HG02981 (cell line): ENCODE results near the gene HOXB2.
"Not testable (repeated sequence)": the region's sequence is repeated elsewhere in the genome, so short reads cannot be mapped to it uniquely, and the experiment has no call there.

Experiments
- ATAC-seq: cut with Tn5 transposase; IDR thresholded peaks from one replicate; pipeline ENCODE4 v1.9.1; 2021; ENCODE audit warnings: mild to moderate bottlenecking, moderate library complexity; ENCODE audit not compliant: unreplicated experiment

The HOXB2 gene

DNA sequence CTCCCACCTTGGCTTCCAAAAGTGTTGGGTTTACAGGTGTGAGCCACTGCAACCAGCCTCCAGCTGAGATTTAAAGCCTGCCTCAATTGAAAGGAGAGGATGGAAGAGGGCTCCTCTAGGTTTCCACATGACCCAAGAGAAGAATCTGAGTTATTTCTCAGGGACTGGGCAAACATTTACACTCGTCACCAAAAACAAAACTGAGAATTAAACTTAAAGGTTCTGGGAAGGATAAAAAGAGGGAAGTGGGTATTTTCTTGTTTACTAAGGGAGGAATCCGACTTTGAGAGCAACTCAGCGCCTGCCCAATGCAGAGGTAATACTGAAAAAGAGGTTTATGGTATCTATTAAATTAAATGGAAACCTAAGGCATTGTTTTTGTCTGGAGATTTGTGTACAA lies 27.4 kb downstream of the HOXB2 start:
- no peak for ATAC-seq

DNA sequence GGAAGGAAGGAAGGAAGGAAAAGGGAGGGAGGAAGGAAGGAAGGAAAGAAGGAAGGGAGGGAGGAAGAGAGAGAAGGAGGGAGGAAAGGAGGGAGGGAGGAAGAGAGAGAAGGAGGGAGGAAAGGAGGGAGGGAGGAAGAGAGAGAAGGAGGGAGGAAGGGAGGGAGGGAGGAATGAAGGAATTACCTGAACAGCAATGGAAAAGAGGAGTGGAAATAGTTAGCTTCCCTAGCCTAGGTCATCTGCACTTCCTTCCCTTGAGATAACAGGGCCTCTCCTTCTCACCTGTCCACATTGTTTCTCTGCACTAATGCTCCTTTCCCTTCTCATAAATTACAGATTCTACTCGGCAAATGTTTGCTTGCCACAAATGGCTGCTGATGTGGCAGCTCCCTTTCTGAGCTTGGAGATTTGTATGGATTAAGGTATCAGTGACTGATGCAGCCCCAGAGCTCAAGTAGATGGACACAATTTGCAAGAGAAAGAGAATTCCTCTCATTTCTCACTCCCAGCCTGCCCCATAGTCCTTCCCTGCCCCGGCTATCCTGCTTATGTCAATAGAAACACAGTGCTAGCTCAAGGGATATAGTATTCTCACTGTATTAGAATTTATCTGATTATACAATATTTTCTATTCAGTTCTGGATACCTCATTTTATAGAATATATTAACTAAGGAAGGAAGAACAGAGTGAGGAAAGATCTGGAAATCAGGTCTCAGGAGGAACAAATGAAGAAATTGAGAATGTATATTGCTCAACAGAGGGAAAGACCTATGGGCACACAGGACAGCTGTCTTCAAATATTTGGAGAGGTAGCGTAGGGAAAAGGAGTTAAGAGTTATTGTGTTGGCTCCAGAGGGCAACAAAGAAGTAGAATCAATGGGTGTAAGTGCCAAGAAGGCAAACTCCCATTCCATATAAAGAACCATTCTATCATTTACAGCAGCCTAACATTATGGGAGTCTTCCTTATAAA lies 28.7 kb downstream of the HOXB2 start:
- ATAC-seq: no peak

- no peak for ATAC-seq
Observed at GRCh38 chr17:48514477-48514876, 30.4 kb downstream of the HOXB2 start.

DNA sequence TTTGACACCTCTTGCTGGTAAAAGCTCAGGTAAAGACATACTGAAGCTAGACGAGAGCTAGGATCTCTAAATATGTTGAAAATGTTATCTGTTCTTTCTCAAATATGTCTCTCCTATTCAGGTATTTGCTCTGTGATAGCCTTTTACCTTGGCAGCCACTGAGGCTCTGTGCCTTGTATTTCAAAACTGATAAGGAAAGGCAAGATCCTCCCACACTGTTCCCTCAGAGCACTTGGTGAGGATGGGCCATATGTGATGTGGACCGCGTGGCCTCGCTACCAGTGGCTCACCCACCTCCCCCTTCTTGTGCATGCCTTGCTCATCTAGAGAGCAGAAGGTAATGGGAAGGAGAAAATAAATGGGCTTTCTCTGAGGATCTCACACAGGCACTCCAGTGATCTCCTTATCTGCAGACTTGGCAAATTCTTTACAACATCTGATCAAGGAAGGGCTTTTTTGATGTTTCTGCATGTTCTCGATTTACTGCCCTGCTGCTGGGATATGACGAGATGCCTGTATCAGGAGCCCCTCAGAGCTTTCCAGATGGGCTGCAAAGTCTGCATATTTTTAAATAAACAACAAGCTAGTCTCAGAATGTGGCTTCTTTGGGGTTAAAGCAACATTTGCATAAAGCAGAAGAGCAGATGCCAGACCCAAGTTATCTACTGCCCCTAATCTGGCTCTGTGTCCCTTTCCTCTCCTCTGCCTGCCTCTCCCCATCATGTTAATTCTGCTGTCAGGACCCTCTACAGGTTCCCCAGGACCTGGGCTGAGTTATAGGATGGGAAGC lies 31.0 kb downstream of the HOXB2 start:
- no peak for ATAC-seq

GRCh38 chr17:48513097-48513496 lies 31.8 kb downstream of the HOXB2 start:
- ATAC-seq: no peak

DNA sequence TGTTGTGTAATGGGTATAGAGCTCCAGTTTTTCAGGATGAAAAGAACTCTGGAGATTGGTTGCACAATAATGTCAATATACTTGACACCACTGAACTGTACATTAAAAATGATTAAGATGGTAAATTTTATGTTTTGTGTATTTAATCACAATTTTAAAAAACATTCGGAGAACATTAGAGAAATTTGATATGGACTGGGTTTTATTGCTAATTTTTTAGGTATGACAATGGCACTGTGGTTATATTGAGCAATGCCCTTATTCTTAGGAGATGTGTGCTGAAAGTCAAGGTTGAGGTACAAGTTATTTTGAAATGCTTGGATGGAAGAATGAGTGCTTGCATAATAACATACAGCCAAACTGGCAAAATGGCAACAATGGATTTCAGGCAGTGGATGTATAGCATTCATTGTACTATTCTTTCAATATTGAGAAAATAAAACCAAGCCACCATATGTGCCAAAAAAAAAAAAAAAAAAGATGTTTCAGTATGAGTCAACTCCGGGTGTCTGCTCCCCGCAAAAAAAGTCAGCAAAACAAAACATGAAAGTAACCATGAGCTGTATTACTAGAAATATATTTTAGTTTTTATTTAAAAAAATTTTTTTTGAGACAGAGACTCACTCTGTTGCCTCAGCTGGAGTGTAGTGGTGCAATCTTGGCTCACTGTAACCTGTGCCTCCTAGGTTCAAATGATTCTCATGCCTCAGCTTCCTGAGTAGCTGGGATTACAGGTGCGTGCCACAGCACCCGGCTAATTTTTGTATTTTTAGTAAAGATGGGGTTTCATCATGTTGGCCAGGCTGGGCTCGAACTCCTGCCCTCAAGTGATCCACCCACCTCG lies 33.9 kb downstream of the HOXB2 start:
- peak; percentile 50 for ATAC-seq

DNA sequence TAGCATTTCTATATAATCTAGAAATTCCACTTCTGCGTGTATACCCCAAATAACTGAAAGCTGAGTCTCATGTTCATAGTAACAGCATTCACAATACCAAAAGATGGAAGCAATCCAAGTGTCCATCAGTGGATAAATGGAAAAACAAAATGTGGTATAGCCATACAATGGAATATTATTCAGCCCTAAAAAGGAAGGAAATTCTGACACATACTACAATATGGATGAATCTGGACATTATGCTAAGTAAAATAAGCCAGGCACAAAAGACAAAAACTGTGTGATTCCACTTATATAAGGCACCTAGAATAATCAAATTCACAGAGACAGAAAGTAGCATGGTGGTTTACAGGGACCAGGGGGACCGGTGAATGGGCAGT lies 34.5 kb downstream of the HOXB2 start:
- ATAC-seq: no peak

GRCh38 chr17:48509708-48510107 lies 35.2 kb downstream of the HOXB2 start:
- not testable (repeated sequence) for ATAC-seq

DNA sequence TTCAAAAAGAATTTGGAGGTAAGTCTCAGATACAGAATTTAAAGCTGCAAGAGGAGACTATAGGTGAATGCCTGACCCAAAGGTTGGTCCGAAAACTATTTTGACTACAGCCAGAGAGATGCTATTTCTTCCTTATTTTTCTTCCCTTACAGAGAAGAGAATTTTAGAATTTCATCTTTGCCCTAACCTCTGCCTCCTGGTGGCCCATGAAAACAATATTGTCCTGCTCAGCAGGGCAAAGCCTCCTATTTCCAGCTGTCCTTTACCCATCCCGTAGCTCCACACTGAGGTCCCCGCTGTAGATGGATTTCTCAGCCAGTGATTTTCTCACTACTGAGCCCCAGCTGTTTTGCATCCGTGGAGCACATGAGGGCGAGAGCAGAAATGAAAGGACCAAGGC lies 38.7 kb downstream of the HOXB2 start:
- ATAC-seq: no peak

GRCh38 chr17:48505788-48506187 lies 39.1 kb downstream of the HOXB2 start:
- peak; percentile 87 for ATAC-seq

GRCh38 chr17:48504953-48505352 lies 40.0 kb downstream of the HOXB2 start:
- no peak for ATAC-seq

GRCh38 chr17:48503747-48504146 lies 41.2 kb downstream of the HOXB2 start:
- ATAC-seq: no peak

GRCh38 chr17:48502901-48503300 lies 42.0 kb downstream of the HOXB2 start:
- ATAC-seq: no peak

- ATAC-seq: no peak
Observed at GRCh38 chr17:48502312-48502711, 42.6 kb downstream of the HOXB2 start.

- no peak for ATAC-seq
Observed at GRCh38 chr17:48500435-48501426, 44.2 kb downstream of the HOXB2 start.

GRCh38 chr17:48499735-48500434 lies 45.0 kb downstream of the HOXB2 start:
- ATAC-seq: no peak

DNA sequence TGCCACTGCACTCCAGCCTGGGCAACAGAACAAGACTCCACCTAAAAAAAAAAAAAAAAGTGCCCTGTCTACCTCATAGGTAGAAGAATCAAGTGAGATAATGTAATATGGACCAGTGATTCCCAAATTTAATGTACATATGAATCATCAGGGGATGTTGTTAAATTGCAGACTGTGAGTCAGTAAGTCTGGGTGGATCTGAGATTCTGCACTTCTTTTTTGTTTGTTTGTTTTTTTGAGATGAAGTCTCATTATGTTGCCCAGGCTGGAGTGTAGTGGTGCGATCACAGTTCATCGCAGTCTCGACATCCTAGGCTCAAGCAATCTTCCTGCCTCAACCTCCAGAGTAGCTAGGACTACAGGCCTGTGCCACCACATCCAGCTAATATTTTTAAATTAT lies 45.7 kb downstream of the HOXB2 start:
- ATAC-seq: no peak

DNA sequence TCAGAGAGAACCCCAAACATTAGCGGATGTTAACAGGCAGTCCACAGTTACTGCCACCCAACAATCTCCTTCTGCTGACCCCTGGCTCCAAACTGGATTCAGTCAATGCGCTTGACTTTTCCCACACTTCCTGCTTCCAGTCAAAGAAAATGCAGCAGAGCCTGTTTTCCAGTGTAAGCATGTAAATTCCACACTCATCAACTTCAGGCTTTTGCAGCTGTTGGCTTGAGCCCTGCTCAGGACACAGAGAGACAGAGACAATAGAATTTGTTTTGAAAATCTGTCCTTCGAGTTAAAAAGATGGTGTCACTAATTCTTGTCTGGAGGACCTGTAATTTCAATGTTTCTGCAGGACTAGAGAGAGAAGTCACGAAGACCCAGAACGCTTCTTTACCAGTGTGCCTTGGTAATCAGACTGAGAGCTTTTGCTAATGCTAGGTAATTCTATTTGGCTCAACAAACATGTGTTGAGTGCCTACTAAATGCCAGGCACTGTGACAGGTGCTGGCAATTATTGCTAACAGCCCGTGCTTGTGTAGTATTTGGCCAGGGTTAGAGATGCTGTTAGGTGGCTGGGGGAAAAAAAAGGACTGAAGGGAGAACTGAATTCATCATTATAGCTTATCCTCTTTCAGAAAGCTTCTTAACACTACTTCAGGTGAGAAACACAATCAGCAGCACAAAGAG lies 46.6 kb downstream of the HOXB2 start:
- no peak for ATAC-seq

GRCh38 chr17:48497103-48497502 lies 47.8 kb downstream of the HOXB2 start:
- ATAC-seq: no peak
